Ishikawa (cell line): Measurements from ENCODE around the gene SPRTN.

Experiments
- CEBPB ChIP-seq: IDR thresholded peaks from 2 replicates; pipeline ENCODE4 v1.6.1; 2012
- CREB1 ChIP-seq: IDR thresholded peaks from 2 replicates; pipeline ENCODE4 v1.6.1; 2012; ENCODE audit warnings: low read depth
- EGR1 ChIP-seq: IDR thresholded peaks from 2 replicates; pipeline ENCODE4 v1.6.1; 2012
- EP300 ChIP-seq: IDR thresholded peaks from 2 replicates; pipeline ENCODE4 v1.6.1; 2012; ENCODE audit warnings: borderline replicate concordance
- FOXM1 ChIP-seq: IDR thresholded peaks from 2 replicates; pipeline ENCODE4 v1.6.1; 2012; ENCODE audit warnings: low read depth, borderline replicate concordance
- MAX ChIP-seq: IDR thresholded peaks from 2 replicates; pipeline ENCODE4 v1.6.1; 2012
- NFIC ChIP-seq: IDR thresholded peaks from 2 replicates; pipeline ENCODE4 v1.6.1; 2012
- RAD21 ChIP-seq: IDR thresholded peaks from 2 replicates; pipeline ENCODE4 v1.6.1; 2012; ENCODE audit warnings: low read depth
- REST ChIP-seq: IDR thresholded peaks from 2 replicates; pipeline ENCODE4 v1.6.1; 2012; ENCODE audit warnings: low read depth, mild to moderate bottlenecking
- TAF1 ChIP-seq: IDR thresholded peaks from 2 replicates; pipeline ENCODE4 v1.6.1; 2012; ENCODE audit warnings: low read depth, mild to moderate bottlenecking
- TCF12 ChIP-seq: IDR thresholded peaks from 2 replicates; pipeline ENCODE4 v1.6.1; 2012; ENCODE audit warnings: low read depth
- TEAD4 ChIP-seq: IDR thresholded peaks from 2 replicates; pipeline ENCODE4 v1.6.1; 2012
- YY1 ChIP-seq: IDR thresholded peaks from 2 replicates; pipeline ENCODE4 v1.6.1; 2012; ENCODE audit warnings: low read depth
- ZBTB7A ChIP-seq: IDR thresholded peaks from 2 replicates; pipeline ENCODE4 v1.6.1; 2012; ENCODE audit warnings: low read depth
- TF ChIP-seq, protein P1 (sequence below): IDR thresholded peaks from 2 replicates; pipeline ENCODE4 v1.6.1; 2012

The SPRTN gene

DNA sequence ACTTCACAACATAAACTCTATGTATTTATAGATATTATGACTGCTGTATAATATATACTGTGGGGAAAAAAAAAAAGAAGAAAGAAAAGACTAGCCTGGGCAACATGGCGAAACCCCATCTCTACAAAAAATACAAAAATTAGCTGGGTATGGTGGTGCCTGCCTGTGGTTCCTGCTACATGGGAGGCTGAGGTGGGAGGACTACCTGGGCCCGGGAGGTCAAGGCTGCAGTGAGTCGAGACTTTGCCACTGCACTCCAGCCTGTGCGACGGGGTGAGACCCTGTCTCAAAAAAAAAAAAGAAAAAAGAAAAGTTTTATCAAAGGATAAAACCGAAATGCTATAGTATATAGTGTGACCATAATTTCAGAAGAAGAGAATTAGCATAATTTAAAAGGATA is 3.1 kb upstream of the SPRTN start:
- no peak for TF ChIP-seq TCF12
- TF ChIP-seq CREB1: no peak
- no peak for TF ChIP-seq EGR1
- TF ChIP-seq, protein P1, sequence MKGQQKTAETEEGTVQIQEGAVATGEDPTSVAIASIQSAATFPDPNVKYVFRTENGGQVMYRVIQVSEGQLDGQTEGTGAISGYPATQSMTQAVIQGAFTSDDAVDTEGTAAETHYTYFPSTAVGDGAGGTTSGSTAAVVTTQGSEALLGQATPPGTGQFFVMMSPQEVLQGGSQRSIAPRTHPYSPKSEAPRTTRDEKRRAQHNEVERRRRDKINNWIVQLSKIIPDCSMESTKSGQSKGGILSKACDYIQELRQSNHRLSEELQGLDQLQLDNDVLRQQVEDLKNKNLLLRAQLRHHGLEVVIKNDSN: no peak
- no peak for TF ChIP-seq REST
- TF ChIP-seq RAD21: no peak
- no peak for TF ChIP-seq NFIC
- TF ChIP-seq MAX: no peak
- no peak for TF ChIP-seq YY1

DNA sequence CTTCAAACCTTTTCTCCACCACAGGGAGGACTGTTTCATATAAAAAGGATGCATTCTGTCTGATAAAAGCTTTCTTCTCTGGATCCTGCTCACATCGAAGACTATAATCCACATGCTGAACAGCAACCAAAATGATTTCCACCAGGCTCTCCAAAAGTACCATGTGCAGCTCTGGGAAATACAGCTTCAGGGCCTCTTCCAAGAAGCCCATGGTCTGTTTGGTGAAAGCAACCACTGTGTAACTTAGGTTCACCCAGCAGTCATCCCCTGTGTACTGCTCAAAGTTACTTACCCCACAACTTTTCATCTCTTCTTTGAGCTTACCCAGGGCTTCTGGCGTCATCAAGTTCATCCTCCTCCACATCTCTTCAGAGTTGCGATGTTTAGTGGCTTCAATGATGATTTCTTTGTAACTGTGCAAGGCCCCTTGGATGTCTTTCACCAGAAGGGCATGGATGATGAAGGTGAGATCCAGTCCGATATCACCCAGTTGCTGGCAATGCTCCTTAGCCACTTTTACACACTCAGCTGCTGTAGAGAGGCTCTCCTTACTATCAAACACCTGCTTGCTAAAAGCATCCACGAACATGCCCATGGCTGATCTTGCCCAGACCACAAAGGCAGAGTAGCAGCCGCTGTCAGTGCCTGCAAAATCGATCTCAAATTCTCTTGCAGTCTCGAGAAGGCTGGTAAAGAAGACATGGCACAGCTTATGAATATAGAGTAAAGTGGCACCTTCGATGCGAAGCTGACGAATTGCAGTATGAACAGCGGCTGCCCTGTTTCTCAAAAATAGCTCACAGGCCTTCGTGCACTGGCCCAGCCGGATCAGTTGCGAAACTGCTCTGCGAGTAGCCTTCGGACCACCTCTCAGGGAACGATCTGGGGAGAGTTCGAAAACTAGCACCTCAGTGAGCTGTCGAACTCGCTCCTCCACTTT is 2.2 kb upstream of the SPRTN start:
- TF ChIP-seq TEAD4: no peak
- no peak for TF ChIP-seq TCF12
- no peak for TF ChIP-seq REST
- TF ChIP-seq RAD21: no peak
- TF ChIP-seq FOXM1: no peak
- no peak for TF ChIP-seq NFIC
- TF ChIP-seq, protein P1: no peak
- TF ChIP-seq CREB1: no peak
- TF ChIP-seq YY1: no peak
- no peak for TF ChIP-seq EP300
- TF ChIP-seq EGR1: no peak
- no peak for TF ChIP-seq ZBTB7A
- no peak for TF ChIP-seq CEBPB
- TF ChIP-seq TAF1: no peak
- no peak for TF ChIP-seq MAX

DNA sequence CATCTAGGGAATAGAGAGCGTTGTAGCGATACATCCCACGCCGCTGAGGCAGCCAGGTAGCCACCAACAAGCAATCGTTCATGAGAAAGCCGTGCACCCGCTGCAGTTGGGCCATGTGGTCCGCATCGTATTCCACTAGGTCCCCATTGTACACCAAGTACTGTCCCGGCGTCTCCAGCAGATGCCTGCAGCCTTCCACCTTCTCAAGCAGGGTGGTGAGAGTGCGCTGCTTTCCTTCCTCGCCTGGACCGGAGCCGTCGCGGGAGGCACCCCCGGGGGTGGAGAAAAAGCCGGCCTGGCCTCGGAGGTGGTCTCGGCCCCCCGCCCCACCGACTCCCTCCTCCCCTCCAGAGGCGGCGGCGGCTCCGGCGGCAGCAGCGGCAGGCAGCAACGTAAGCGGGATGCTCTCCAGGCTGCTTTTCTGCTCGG is 1.0 kb upstream of the SPRTN start:
- TF ChIP-seq TAF1 (no peak), EP300 (no peak), RAD21 (no peak), CREB1 (no peak)

DNA sequence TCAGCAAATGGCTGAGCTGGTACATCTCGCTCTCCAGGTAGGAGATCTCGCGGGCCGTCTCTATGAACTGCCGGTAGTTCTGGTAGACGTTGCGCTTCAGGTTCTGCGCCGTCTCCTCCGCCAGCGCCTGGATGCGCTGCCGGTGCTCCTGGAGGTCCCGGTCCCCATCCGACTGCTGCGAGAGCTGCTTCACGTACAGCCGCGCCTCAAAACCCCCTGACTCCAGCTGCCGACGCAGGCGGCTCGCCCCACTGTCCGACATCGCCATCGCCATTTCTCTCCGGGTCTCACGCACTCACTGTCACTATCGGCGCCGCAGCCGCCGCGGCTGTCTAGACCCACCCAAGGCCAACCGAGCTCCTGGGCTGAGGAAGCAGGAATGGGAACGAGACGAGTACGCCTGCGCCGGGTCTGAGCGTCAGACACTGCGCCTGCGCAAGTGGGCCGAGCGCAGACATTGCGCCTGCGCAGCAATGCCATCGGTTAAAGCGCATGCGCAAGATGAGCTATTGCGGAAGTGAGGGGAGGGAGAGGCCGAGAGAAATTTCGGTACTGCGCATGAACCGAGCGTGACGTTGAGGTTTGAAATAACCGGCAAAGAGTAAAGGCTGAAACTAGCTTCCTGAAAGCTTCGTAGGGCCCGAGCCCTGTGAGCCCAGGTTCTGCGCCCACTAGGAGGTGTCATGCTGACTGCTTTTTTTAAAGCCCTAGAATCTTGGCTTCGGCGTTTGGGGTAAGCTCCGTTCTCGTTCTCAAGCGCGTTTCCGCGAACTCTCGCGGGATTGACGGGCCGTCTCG is 422 bp upstream of the SPRTN start, which contains the start of gene EXOC8:
TSS of gene EXOC8 (minus strand) at position 381 of the 798 bp plus-strand sequence. CDS start at position 274, 107 bp downstream.
- TF ChIP-seq EP300: peak; percentile 41; the same call in 1 of the 2 replicates
- TF ChIP-seq TCF12: 0 out of 2 replicates have a peak, but pooled peaks have one; percentile 48
- no peak; the same call in 1 of the 2 replicates for TF ChIP-seq ZBTB7A
- 0 out of 2 replicates have a peak, but pooled peaks have one; percentile 55 for TF ChIP-seq YY1
- TF ChIP-seq REST: no peak
- TF ChIP-seq CEBPB: no peak
- TF ChIP-seq FOXM1: peak; percentile 56; the same call in 1 of the 2 replicates
- TF ChIP-seq CREB1: peak; percentile 62
- peak; percentile 45 for TF ChIP-seq MAX
- peak; percentile 85 for TF ChIP-seq TAF1
- TF ChIP-seq, protein P1: no peak
- TF ChIP-seq RAD21: no peak
- no peak for TF ChIP-seq NFIC
- no peak for TF ChIP-seq EGR1
- TF ChIP-seq TEAD4: no peak
